SK-N-SH (cell line): ENCODE measurements around the gene THOC2. TPM values are rescaled to one million over a fixed set of nuclear protein-coding genes. Genes with fewer than 3 reads are reported as not detected.

Experiments used
- CTCF ChIA-PET: fragments of 300-600, 350-600 bp; formaldehyde crosslinking; extraction: SDS; loops from one replicate; lab custom pipeline; 2021; lab: Yijun Ruan, JAX
- POLR2A ChIA-PET: fragments of 350-600 bp; sonication (Branson Sonifier 250); formaldehyde crosslinking; extraction: SDS; loops from one replicate; lab custom pipeline; 2020; ENCODE audit warnings: antibody characterized with exemption, inconsistent platforms; lab: Yijun Ruan, JAX
- DNase-seq: peaks from one replicate; pipeline ENCODE4 v3.0.0; 2012
- H2AFZ ChIP-seq: fragments of 200-600 bp; sonication (generic); 2 replicates; pipeline ENCODE4 v1.8.1; 2016; ENCODE audit warnings: antibody characterized with exemption, mild to moderate bottlenecking, low read depth
- H3F3A ChIP-seq: fragments of 200-600 bp; sonication (generic); replicated peaks from 2 replicates; pipeline ENCODE3; 2016; ENCODE audit warnings: antibody characterized with exemption, mild to moderate bottlenecking; ENCODE audit not compliant: insufficient read depth
- H3K27ac ChIP-seq, 2 experiments: fragments of 200-500 bp in 1 of 2; fragments of 200-600 bp in 1 of 2; sonication (Bioruptor generic) in 1 of 2; sonication (generic), shearing (Covaris generic) in 1 of 2; 2 replicates each; pipeline versions ENCODE4 v1.5.1 to v1.6.1; 2014 to 2016; ENCODE audit warnings: low read depth in 2 of 2, inconsistent platforms in 1 of 2, low read length in 1 of 2, mild to moderate bottlenecking in 1 of 2, mixed read lengths in 1 of 2
- H3K27me3 ChIP-seq: fragments of 200-600 bp; sonication (generic), shearing (Covaris generic); 2 replicates; pipeline ENCODE4 v1.6.1; 2016; ENCODE audit warnings: mixed run types; ENCODE audit not compliant: insufficient read depth
- H3K36me3 ChIP-seq, 2 experiments: fragments of 200-500 bp in 1 of 2; fragments of 200-600 bp in 1 of 2; sonication (Bioruptor generic) in 1 of 2; sonication (generic) in 1 of 2; replicated peaks in 1 of 2; 2 replicates each; pipeline versions ENCODE3 to v1.5.1; 2014 to 2016; ENCODE audit warnings: low read length in 1 of 2, mild to moderate bottlenecking in 1 of 2; ENCODE audit not compliant: insufficient read depth in 2 of 2, control insufficient read depth in 1 of 2
- H3K4me1 ChIP-seq, 2 experiments: fragments of 200-500 bp in 1 of 2; fragments of 200-600 bp in 1 of 2; sonication (Bioruptor generic) in 1 of 2; sonication (generic), shearing (Covaris generic) in 1 of 2; 2 replicates each; pipeline versions ENCODE4 v1.5.1 to v1.6.1; 2014 to 2016; ENCODE audit warnings: low read depth in 1 of 2, low read length in 1 of 2, mixed run types in 1 of 2; ENCODE audit not compliant: insufficient read depth in 2 of 2, control insufficient read depth in 1 of 2
- H3K4me2 ChIP-seq: fragments of 200-600 bp; sonication (generic), shearing (Covaris generic); 2 replicates; pipeline ENCODE4 v1.6.1; 2017; ENCODE audit warnings: mixed run types
- H3K4me3 ChIP-seq, 2 experiments: fragments of 200-500 bp in 1 of 2; fragments of 200-600 bp in 1 of 2; sonication (Bioruptor generic) in 1 of 2; sonication (generic), shearing (Covaris generic) in 1 of 2; 2 replicates each; pipeline versions ENCODE4 v1.5.1 to v1.8.1; 2014 to 2016; ENCODE audit warnings: low read depth in 2 of 2, inconsistent platforms in 1 of 2, low read length in 1 of 2, mild to moderate bottlenecking in 1 of 2, mixed read lengths in 1 of 2, moderate library complexity in 1 of 2
- H3K79me2 ChIP-seq: fragments of 200-600 bp; sonication (generic); 2 replicates; pipeline ENCODE4 v1.8.1; 2017; ENCODE audit warnings: mild to moderate bottlenecking; ENCODE audit not compliant: insufficient read depth
- H3K9ac ChIP-seq: fragments of 200-600 bp; sonication (generic); 2 replicates; pipeline ENCODE4 v1.6.1; 2017; ENCODE audit warnings: mixed run types
- H3K9me2 ChIP-seq: fragments of 200-600 bp; sonication (generic); 2 replicates; pipeline ENCODE4 v1.6.1; 2017; ENCODE audit warnings: mixed run types
- H3K9me3 ChIP-seq: fragments of 200-600 bp; sonication (generic); 2 replicates; pipeline ENCODE4 v1.6.1; 2017; ENCODE audit warnings: mixed run types, mild to moderate bottlenecking, moderate library complexity
- H4K20me1 ChIP-seq: fragments of 200-600 bp; sonication (generic); 2 replicates; pipeline ENCODE4 v1.6.1; 2017; ENCODE audit warnings: mild to moderate bottlenecking, mixed run types; ENCODE audit not compliant: insufficient read depth
- CTCF ChIP-seq: fragments of 200-600 bp; sonication (generic); IDR thresholded peaks from 2 replicates; pipeline ENCODE4 v1.6.1; 2017; ENCODE audit warnings: antibody characterized with exemption, mild to moderate bottlenecking, moderate library complexity
- ELF1 ChIP-seq: IDR thresholded peaks from 2 replicates; pipeline ENCODE4 v1.4.0; 2012
- EP300 ChIP-seq, 2 experiments: IDR thresholded peaks; 2 replicates each; pipeline versions ENCODE4 v1.4.0 to v1.6.1; 2012; ENCODE audit warnings: borderline replicate concordance in 1 of 2, low read depth in 1 of 2, low read length in 1 of 2
- FOXJ3 ChIP-seq: sonication (generic); formaldehyde crosslinking; IDR thresholded peaks from 2 replicates; pipeline ENCODE4 v1.5.1; 2020; ENCODE audit warnings: mild to moderate bottlenecking, missing genetic modification reagents
- FOXM1 ChIP-seq: IDR thresholded peaks from 2 replicates; pipeline ENCODE4 v1.4.0; 2012; ENCODE audit warnings: low read depth, mild to moderate bottlenecking
- GABPA ChIP-seq: IDR thresholded peaks from 2 replicates; pipeline ENCODE4 v1.4.0; 2012; ENCODE audit warnings: low read depth, mild to moderate bottlenecking
- GATA2 ChIP-seq: sonication (generic); formaldehyde crosslinking; IDR thresholded peaks from 2 replicates; pipeline ENCODE4 v1.5.0; 2020; ENCODE audit warnings: mild to moderate bottlenecking, missing genetic modification reagents
- IRF3 ChIP-seq: fragments of 150-350 bp; IDR thresholded peaks from 2 replicates; pipeline ENCODE4 v1.6.1; 2016; ENCODE audit warnings: mild to moderate bottlenecking, low read depth, low read length
- JUND ChIP-seq: IDR thresholded peaks from 2 replicates; pipeline ENCODE4 v1.4.0; 2012
- MAX ChIP-seq: IDR thresholded peaks from 2 replicates; pipeline ENCODE4 v1.4.0; 2012; ENCODE audit warnings: low read depth
- MEF2A ChIP-seq: IDR thresholded peaks from 2 replicates; pipeline ENCODE4 v1.4.0; 2012; ENCODE audit warnings: low read depth, borderline replicate concordance
- MXI1 ChIP-seq: IDR thresholded peaks from 2 replicates; pipeline ENCODE4 v1.6.1; 2012; ENCODE audit warnings: mild to moderate bottlenecking, low read depth, low read length, improper control_type of control experiment
- NFIC ChIP-seq: IDR thresholded peaks from 2 replicates; pipeline ENCODE4 v1.4.0; 2012; ENCODE audit warnings: borderline replicate concordance
- POLR2AphosphoS5 ChIP-seq: IDR thresholded peaks from 2 replicates; pipeline ENCODE4 v1.6.1; 2012; ENCODE audit warnings: low read depth, low read length
- RCOR1 ChIP-seq: fragments of 150-350 bp; IDR thresholded peaks from 2 replicates; pipeline ENCODE4 v1.6.1; 2017; ENCODE audit warnings: antibody characterized with exemption, low read length
- RFX5 ChIP-seq: IDR thresholded peaks from 2 replicates; pipeline ENCODE4 v1.6.1; 2012; ENCODE audit warnings: mild to moderate bottlenecking, improper control_type of control experiment, low read length
- RXRA ChIP-seq: IDR thresholded peaks from 2 replicates; pipeline ENCODE4 v1.4.0; 2012; ENCODE audit warnings: low read depth, mild to moderate bottlenecking, borderline replicate concordance
- SIN3A ChIP-seq: IDR thresholded peaks from 2 replicates; pipeline ENCODE4 v1.6.1; 2012; ENCODE audit warnings: low read depth, mild to moderate bottlenecking, low read length, moderate library complexity, borderline replicate concordance
- TCF12 ChIP-seq: IDR thresholded peaks from 2 replicates; pipeline ENCODE4 v1.4.0; 2012
- USF1 ChIP-seq: IDR thresholded peaks from 2 replicates; pipeline ENCODE4 v1.4.0; 2012; ENCODE audit warnings: low read depth, borderline replicate concordance
- YY1 ChIP-seq: IDR thresholded peaks from 2 replicates; pipeline ENCODE4 v1.4.0; 2012; ENCODE audit warnings: low read depth, mild to moderate bottlenecking
- WGBS: methylation state at CpG from one replicate; pipeline ENCODE4 v1.1.6; 2017; ENCODE audit warnings: low lambda C conversion rate; 5-methylcytosine and 5-hydroxymethylcytosine counted together
- polyA plus RNA-seq, 3 experiments: library from polyadenylated mRNA; depleted of rRNA; stranded (reverse); fragments of >200 nt; gene quantifications; 2 replicates each; pipeline ENCODE4 v1.2.3, GENCODE V29; 2012

THOC2 gene
- polyA plus RNA-seq, 1 of the 3 experiments (the other 2 are of a cell fraction): 26.7 TPM

- no peaks in the 10 kb centered on the region for H3K9me2 ChIP-seq
- no peaks in the 10 kb centered on the region for H3K79me2 ChIP-seq
- CTCF ChIA-PET: no interaction called here
- no peaks in the 10 kb centered on the region for H3F3A ChIP-seq
- no peaks in the 10 kb centered on the region for H4K20me1 ChIP-seq
- no peaks in the 10 kb centered on the region for H3K36me3 ChIP-seq
- H3K4me3 ChIP-seq: no peak overlapping the region
- DNase-seq: peak; percentile 44
- no peaks in the 10 kb centered on the region; a peak in 1 of 4 replicates for H3K4me1 ChIP-seq
- no peak overlapping the region for H3K4me2 ChIP-seq
- 39% methylated on average over 3 of the region's 3 CpGs for WGBS
- H3K9ac ChIP-seq: no peak overlapping the region
- TF ChIP-seq TCF12 (peak; percentile 9; the same call in 1 of the 2 replicates), GATA2 (CRISPR knock-in tag) (peak; percentile 89), MEF2A (no peak), YY1 (no peak), FOXJ3 (CRISPR knock-in tag) (peak; percentile 61; the same call in 1 of the 2 replicates), EP300 (IDR thresholded peaks at IDR 0.05; ENCODE audit: borderline replicate concordance in 1 of 2, low read depth in 1 of 2, low read length in 1 of 2) (peak in 1 of 2 experiments; percentile 65; a peak in 1 of 4 replicates), RCOR1 (peak; percentile 66; the same call in 1 of the 2 replicates)
- H3K27me3 ChIP-seq: no peaks in the 10 kb centered on the region
- POLR2A ChIA-PET: no interaction called here
- no peaks in the 10 kb centered on the region for H3K9me3 ChIP-seq
- no peak overlapping the region for H2AFZ ChIP-seq
- H3K27ac ChIP-seq: peak overlapping the region in 1 of 2 experiments; percentile 40; a peak in 1 of 4 replicates
Observed at GRCh38 chrX:123745511-123745910, 12.7 kb upstream of the THOC2 start.

DNA sequence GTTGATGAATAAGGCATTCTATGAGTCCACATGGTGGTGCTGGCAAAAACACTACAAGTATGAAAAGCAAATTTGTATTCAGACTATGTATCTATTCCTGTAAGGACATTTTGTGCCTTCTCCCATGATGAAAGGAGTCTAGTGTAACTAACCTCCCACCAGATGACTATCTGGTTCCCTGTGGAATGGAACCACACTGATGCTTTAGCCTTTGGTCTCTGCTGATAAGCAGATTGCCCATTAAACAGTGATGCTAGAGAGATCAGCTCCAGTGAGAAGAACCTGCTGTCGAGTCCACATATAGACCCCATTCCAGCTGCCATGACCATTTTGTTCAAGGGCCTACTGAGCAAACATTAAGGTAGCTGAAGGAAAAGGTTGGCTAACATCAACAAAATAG, 10.5 kb upstream of the THOC2 start:
- H3K9me2 ChIP-seq: no peaks in the 10 kb centered on the region
- no peak overlapping the region for H2AFZ ChIP-seq
- no peaks in the 10 kb centered on the region for H3K79me2 ChIP-seq
- H3K4me1 ChIP-seq: no peaks in the 10 kb centered on the region; a peak in 1 of 4 replicates
- no peak overlapping the region for H3K4me3 ChIP-seq
- no peak overlapping the region for H3K27ac ChIP-seq
- WGBS: no CpG with 5 or more reads among the region's 1 CpG
- no peaks in the 10 kb centered on the region for H3K36me3 ChIP-seq
- no peak overlapping the region for H3K9ac ChIP-seq
- no peak for DNase-seq
- no peaks in the 10 kb centered on the region for H4K20me1 ChIP-seq
- no peaks in the 10 kb centered on the region for H3K27me3 ChIP-seq
- POLR2A ChIA-PET: no interaction called here
- H3K9me3 ChIP-seq: no peaks in the 10 kb centered on the region
- CTCF ChIA-PET: interaction anchor here (0.6 kb wide), 1 partner anchor 200 kb away, joined by 3 read pairs; no protein-coding TSS in a partner anchor
- no peak overlapping the region for H3K4me2 ChIP-seq
- no peaks in the 10 kb centered on the region for H3F3A ChIP-seq
- no peak for TF ChIP-seq MAX
- TF ChIP-seq RFX5: no peak

DNA sequence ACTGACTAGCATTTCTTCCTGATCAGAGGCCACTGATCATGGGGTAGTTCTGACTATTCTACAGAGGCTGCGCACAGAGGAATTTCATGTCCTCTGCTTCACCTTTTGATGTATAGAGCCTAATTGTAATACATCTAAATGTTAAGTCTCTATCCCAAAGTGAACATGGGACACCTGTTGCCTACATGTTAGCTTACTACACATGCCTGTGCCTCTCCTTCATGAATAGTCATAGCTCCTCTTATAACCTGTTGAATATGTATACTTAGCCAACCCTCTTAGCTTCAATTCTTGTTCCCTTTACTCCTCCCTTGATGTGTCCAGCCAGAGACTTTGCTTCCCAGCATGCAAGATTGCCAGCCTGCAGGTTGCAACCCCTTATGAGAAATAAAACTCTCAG, 9.6 kb upstream of the THOC2 start:
- DNase-seq: no peak
- Histone ChIP-seq H3K4me1 (no peaks in the 10 kb centered on the region; a peak in 1 of 4 replicates), H3K9ac (no peak overlapping the region), H3K9me3 (no peaks in the 10 kb centered on the region), H4K20me1 (no peaks in the 10 kb centered on the region), H3K36me3 (no peaks in the 10 kb centered on the region), H3K27ac (no peak overlapping the region), H2AFZ (no peak overlapping the region), H3K4me3 (no peak overlapping the region), H3K4me2 (no peak overlapping the region), H3F3A (no peaks in the 10 kb centered on the region), H3K79me2 (no peaks in the 10 kb centered on the region), H3K9me2 (no peaks in the 10 kb centered on the region), H3K27me3 (no peaks in the 10 kb centered on the region)
- TF ChIP-seq RFX5: no peak
- TF ChIP-seq FOXJ3 (CRISPR knock-in tag): no peak
- TF ChIP-seq MXI1: no peak
- no peak for TF ChIP-seq YY1
- no peak for TF ChIP-seq GATA2 (CRISPR knock-in tag)
- no peak for TF ChIP-seq SIN3A
- TF ChIP-seq GABPA: no peak
- no peak for TF ChIP-seq USF1
- no peak for TF ChIP-seq IRF3
- TF ChIP-seq CTCF: no peak
- no peak for TF ChIP-seq ELF1
- TF ChIP-seq POLR2AphosphoS5: no peak
- no peak for TF ChIP-seq JUND
- no peak for TF ChIP-seq RXRA
- no peak for TF ChIP-seq NFIC
- TF ChIP-seq FOXM1: no peak
- ChIA-PET CTCF (no interaction called here), POLR2A (no interaction called here)
- WGBS: 100% methylated on average over 1 of the region's 1 CpG
